Neural crest cell (in vitro differentiated cells): ENCODE measurements around the gene SYK. TPM values are rescaled to one million over a fixed set of nuclear protein-coding genes. Genes with fewer than 3 reads are reported as not detected.
"Not testable (repeated sequence)": the region's sequence is repeated elsewhere in the genome, so short reads cannot be mapped to it uniquely, and the experiment has no call there.

Source experiments
- DNase-seq: peaks from one replicate; pipeline ENCODE4 v3.0.0; 2021; ENCODE audit warnings: low read depth, mixed read lengths, low spot score
- H3K27ac Mint-ChIP-seq: one replicate; pipeline ENCODE4 v1.8.0; 2021; ENCODE audit warnings: mild to moderate bottlenecking, mixed read lengths; ENCODE audit not compliant: unreplicated experiment
- H3K27me3 Mint-ChIP-seq: 2 replicates; pipeline ENCODE4 v1.8.0; 2021; ENCODE audit warnings: low read depth, mild to moderate bottlenecking, mixed read lengths
- H3K36me3 Mint-ChIP-seq: 2 replicates; pipeline ENCODE4 v1.8.0; 2021; ENCODE audit warnings: low read depth, mild to moderate bottlenecking, mixed read lengths
- H3K4me1 Mint-ChIP-seq: 2 replicates; pipeline ENCODE4 v1.8.0; 2021; ENCODE audit warnings: mixed read lengths
- H3K4me3 Mint-ChIP-seq: one replicate; pipeline ENCODE4 v1.8.0; 2021; ENCODE audit warnings: mild to moderate bottlenecking, mixed read lengths
- H3K9me3 Mint-ChIP-seq: 2 replicates; pipeline ENCODE4 v1.8.0; 2021; ENCODE audit warnings: mixed read lengths
- total RNA-seq: library from RNA; stranded (reverse); gene quantifications from 2 replicates; pipeline ENCODE4 v1.2.1, GENCODE V29; 2021
- TF ChIP-seq, protein P1 (sequence below): fragments of 200-600 bp; sonication (generic); conservative IDR thresholded peaks from 2 replicates; pipeline ENCODE4 v1.5.0; 2021; ENCODE audit warnings: antibody characterized with exemption, mild to moderate bottlenecking

SYK gene
- total RNA-seq, 1 donor from 2014 or later: 0.98 TPM

- TF ChIP-seq, protein P1, sequence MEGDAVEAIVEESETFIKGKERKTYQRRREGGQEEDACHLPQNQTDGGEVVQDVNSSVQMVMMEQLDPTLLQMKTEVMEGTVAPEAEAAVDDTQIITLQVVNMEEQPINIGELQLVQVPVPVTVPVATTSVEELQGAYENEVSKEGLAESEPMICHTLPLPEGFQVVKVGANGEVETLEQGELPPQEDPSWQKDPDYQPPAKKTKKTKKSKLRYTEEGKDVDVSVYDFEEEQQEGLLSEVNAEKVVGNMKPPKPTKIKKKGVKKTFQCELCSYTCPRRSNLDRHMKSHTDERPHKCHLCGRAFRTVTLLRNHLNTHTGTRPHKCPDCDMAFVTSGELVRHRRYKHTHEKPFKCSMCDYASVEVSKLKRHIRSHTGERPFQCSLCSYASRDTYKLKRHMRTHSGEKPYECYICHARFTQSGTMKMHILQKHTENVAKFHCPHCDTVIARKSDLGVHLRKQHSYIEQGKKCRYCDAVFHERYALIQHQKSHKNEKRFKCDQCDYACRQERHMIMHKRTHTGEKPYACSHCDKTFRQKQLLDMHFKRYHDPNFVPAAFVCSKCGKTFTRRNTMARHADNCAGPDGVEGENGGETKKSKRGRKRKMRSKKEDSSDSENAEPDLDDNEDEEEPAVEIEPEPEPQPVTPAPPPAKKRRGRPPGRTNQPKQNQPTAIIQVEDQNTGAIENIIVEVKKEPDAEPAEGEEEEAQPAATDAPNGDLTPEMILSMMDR: no peak
- Mint-ChIP-seq H3K4me1 (no peaks in the 10 kb centered on the region), H3K27me3 (no peaks in the 10 kb centered on the region), H3K9me3 (no peaks in the 10 kb centered on the region), H3K27ac (no peak overlapping the region), H3K4me3 (no peak overlapping the region), H3K36me3 (no peaks in the 10 kb centered on the region)
- DNase-seq: no peak
These were observed 80.0 kb downstream of the SYK start for GRCh38 chr9:90881648-90882047.

- DNase-seq: no peak
- no peak overlapping the region for H3K4me3 Mint-ChIP-seq
- no peaks in the 10 kb centered on the region for H3K4me1 Mint-ChIP-seq
- H3K9me3 Mint-ChIP-seq: no peaks in the 10 kb centered on the region
- TF ChIP-seq, protein P1: no peak
- H3K27ac Mint-ChIP-seq: no peak overlapping the region
- H3K27me3 Mint-ChIP-seq: no peaks in the 10 kb centered on the region
- H3K36me3 Mint-ChIP-seq: no peaks in the 10 kb centered on the region
These were observed 81.5 kb downstream of the SYK start for GRCh38 chr9:90882991-90883600.

- H3K36me3 Mint-ChIP-seq: no peaks in the 10 kb centered on the region
- H3K4me3 Mint-ChIP-seq: no peak overlapping the region
- no peak overlapping the region for H3K27ac Mint-ChIP-seq
- TF ChIP-seq, protein P1: no peak
- no peaks in the 10 kb centered on the region for H3K4me1 Mint-ChIP-seq
- no peaks in the 10 kb centered on the region for H3K9me3 Mint-ChIP-seq
- no peaks in the 10 kb centered on the region for H3K27me3 Mint-ChIP-seq
- no peak for DNase-seq
These were observed 82.0 kb downstream of the SYK start for GRCh38 chr9:90883661-90884060.

DNA sequence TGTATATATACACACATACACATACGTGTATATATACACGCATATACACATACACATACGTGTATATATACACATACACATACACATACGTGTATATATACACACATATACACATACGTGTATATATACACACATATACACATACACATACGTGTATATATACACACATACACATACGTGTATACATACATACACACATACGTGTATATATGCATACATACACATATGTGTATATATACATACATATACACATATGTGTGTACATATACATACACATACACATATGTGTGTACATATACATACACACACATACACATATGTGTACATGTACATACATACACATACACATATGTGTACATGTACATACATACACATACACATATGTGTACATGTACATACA lies 82.6 kb downstream of the SYK start:
- Mint-ChIP-seq H3K27ac (no peak overlapping the region), H3K36me3 (no peaks in the 10 kb centered on the region), H3K9me3 (no peaks in the 10 kb centered on the region), H3K4me1 (no peaks in the 10 kb centered on the region), H3K27me3 (no peaks in the 10 kb centered on the region), H3K4me3 (no peak overlapping the region)
- DNase-seq: no peak
- TF ChIP-seq, protein P1: no peak

DNA sequence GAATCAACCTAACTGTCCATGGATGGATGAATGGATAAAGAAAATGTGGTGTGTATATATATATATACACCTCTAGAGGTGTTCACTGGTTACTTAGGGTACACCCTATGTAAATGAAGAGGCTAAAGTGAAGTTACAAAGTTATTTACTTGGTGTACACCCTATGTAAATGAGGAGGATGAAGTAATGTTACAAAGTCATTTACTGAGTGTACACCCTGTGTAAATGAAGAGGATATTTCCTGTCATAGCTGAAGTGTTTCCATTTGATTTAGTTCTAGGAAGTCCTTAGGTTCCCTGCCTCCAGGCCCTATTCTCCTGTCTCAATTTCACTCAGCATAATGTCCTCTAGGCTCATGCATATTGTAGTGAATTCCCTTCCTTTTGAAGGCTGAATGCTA lies 85.2 kb downstream of the SYK start:
- H3K4me1 Mint-ChIP-seq, H3K9me3 Mint-ChIP-seq, H3K4me3 Mint-ChIP-seq, DNase-seq, H3K27me3 Mint-ChIP-seq, H3K27ac Mint-ChIP-seq, H3K36me3 Mint-ChIP-seq: not testable (repeated sequence)

GRCh38 chr9:90888941-90889340 lies 87.3 kb downstream of the SYK start:
- TF ChIP-seq, protein P1: no peak
- Mint-ChIP-seq H3K4me3 (no peak overlapping the region), H3K9me3 (peaks cover 2% of the 10 kb centered on the region), H3K27ac (no peak overlapping the region), H3K27me3 (peaks cover 4% of the 10 kb centered on the region), H3K36me3 (no peaks in the 10 kb centered on the region), H3K4me1 (peaks cover 3% of the 10 kb centered on the region)
- no peak for DNase-seq
